T-helper 2 cell treated with Interferon-gamma antibody and Interleukin-4, amounts not matched to agents 5 μg/mL and 100 μg/mL, for 36 hours (primary cell): ENCODE results near the gene TDRD3.
A peak's percentile ranks its signal among the peaks of the same experiment; 100 is the strongest.
"Not testable (repeated sequence)": the region's sequence is repeated elsewhere in the genome, so short reads cannot be mapped to it uniquely, and the experiment has no call there.

Source experiments
- DNase-seq: peaks from one replicate; pipeline ENCODE4 v3.0.0; 2021; ENCODE audit warnings: low spot score
- H3K27ac Mint-ChIP-seq: one replicate; pipeline ENCODE4 v1.8.0; 2021; ENCODE audit warnings: mild to moderate bottlenecking, mixed read lengths
- H3K27me3 Mint-ChIP-seq: one replicate; pipeline ENCODE4 v1.8.0; 2021; ENCODE audit warnings: low read depth, mixed read lengths
- H3K36me3 Mint-ChIP-seq: one replicate; pipeline ENCODE4 v1.8.0; 2021; ENCODE audit warnings: low read depth, mixed read lengths
- H3K4me1 Mint-ChIP-seq: one replicate; pipeline ENCODE4 v1.8.0; 2021; ENCODE audit warnings: low read depth, mixed read lengths
- H3K4me3 Mint-ChIP-seq: one replicate; pipeline ENCODE4 v1.8.0; 2022; ENCODE audit warnings: mild to moderate bottlenecking, moderate library complexity, mixed read lengths
- H3K9me3 Mint-ChIP-seq: one replicate; pipeline ENCODE4 v1.8.0; 2021; ENCODE audit warnings: mixed read lengths

The TDRD3 gene

GRCh38 chr13:60396783-60397703 lies at the start of gene TDRD3:
TSS of gene TDRD3 (plus strand) at chr13:60397220. CDS start at chr13:60397365, 145 bp downstream.
- Mint-ChIP-seq H3K36me3 (peaks cover 7% of the 10 kb centered on the region), H3K27me3 (no peaks in the 10 kb centered on the region), H3K4me3 (peak within 1 kb of the TSS; percentile 96), H3K4me1 (peaks cover 30% of the 10 kb centered on the region), H3K27ac (peak within 1 kb of the TSS; percentile 97), H3K9me3 (no peaks in the 10 kb centered on the region)
- DNase-seq: peak; percentile 82

- Mint-ChIP-seq H3K36me3 (no peaks in the 10 kb centered on the region), H3K27ac (no peak overlapping the region), H3K4me1 (peaks cover 4% of the 10 kb centered on the region), H3K4me3 (no peak overlapping the region), H3K27me3 (peaks cover 12% of the 10 kb centered on the region), H3K9me3 (no peaks in the 10 kb centered on the region)
- no peak for DNase-seq
These were observed 49.3 kb upstream of the TDRD3 start for GRCh38 chr13:60347690-60348089.

GRCh38 chr13:60348097-60348496 lies 48.9 kb upstream of the TDRD3 start:
- peaks cover 4% of the 10 kb centered on the region for H3K4me1 Mint-ChIP-seq
- H3K27me3 Mint-ChIP-seq: peaks cover 12% of the 10 kb centered on the region
- no peaks in the 10 kb centered on the region for H3K36me3 Mint-ChIP-seq
- no peak overlapping the region for H3K4me3 Mint-ChIP-seq
- no peak for DNase-seq
- H3K27ac Mint-ChIP-seq: no peak overlapping the region
- H3K9me3 Mint-ChIP-seq: no peaks in the 10 kb centered on the region

- Mint-ChIP-seq H3K27ac (no peak overlapping the region), H3K27me3 (peaks cover 15% of the 10 kb centered on the region), H3K4me1 (no peaks in the 10 kb centered on the region), H3K36me3 (no peaks in the 10 kb centered on the region), H3K9me3 (no peaks in the 10 kb centered on the region), H3K4me3 (no peak overlapping the region)
- no peak for DNase-seq
These were observed 45.7 kb upstream of the TDRD3 start for GRCh38 chr13:60351326-60351725.

- peaks cover 15% of the 10 kb centered on the region for H3K27me3 Mint-ChIP-seq
These were observed 45.0 kb upstream of the TDRD3 start for GRCh38 chr13:60351855-60352615.

GRCh38 chr13:60352644-60353043 lies 44.4 kb upstream of the TDRD3 start:
- no peaks in the 10 kb centered on the region for H3K4me1 Mint-ChIP-seq
- no peaks in the 10 kb centered on the region for H3K9me3 Mint-ChIP-seq
- peaks cover 15% of the 10 kb centered on the region for H3K27me3 Mint-ChIP-seq
- no peak for DNase-seq
- H3K36me3 Mint-ChIP-seq: no peaks in the 10 kb centered on the region
- no peak overlapping the region for H3K4me3 Mint-ChIP-seq
- H3K27ac Mint-ChIP-seq: no peak overlapping the region

More at GRCh38 chr13:60351855-60352615, 45.0 kb upstream of the TDRD3 start:
- no peaks in the 10 kb centered on the region for H3K4me1 Mint-ChIP-seq
- H3K4me3 Mint-ChIP-seq: no peak overlapping the region
- no peaks in the 10 kb centered on the region for H3K9me3 Mint-ChIP-seq
- no peaks in the 10 kb centered on the region for H3K36me3 Mint-ChIP-seq
- no peak for DNase-seq
- no peak overlapping the region for H3K27ac Mint-ChIP-seq

GRCh38 chr13:60355056-60355455 lies 42.0 kb upstream of the TDRD3 start:
- Mint-ChIP-seq H3K4me3 (no peak overlapping the region), H3K27ac (no peak overlapping the region), H3K27me3 (peaks cover 3% of the 10 kb centered on the region), H3K9me3 (no peaks in the 10 kb centered on the region), H3K36me3 (no peaks in the 10 kb centered on the region), H3K4me1 (no peaks in the 10 kb centered on the region)
- DNase-seq: no peak

GRCh38 chr13:60356970-60357369 lies 40.0 kb upstream of the TDRD3 start:
- Mint-ChIP-seq H3K27me3 (peaks cover 4% of the 10 kb centered on the region), H3K4me3 (no peak overlapping the region), H3K36me3 (no peaks in the 10 kb centered on the region), H3K4me1 (no peaks in the 10 kb centered on the region), H3K27ac (no peak overlapping the region), H3K9me3 (no peaks in the 10 kb centered on the region)
- no peak for DNase-seq

GRCh38 chr13:60358453-60358852 lies 38.6 kb upstream of the TDRD3 start:
- H3K4me3 Mint-ChIP-seq: no peak overlapping the region

GRCh38 chr13:60363288-60363687 lies 33.7 kb upstream of the TDRD3 start:
- peaks cover 3% of the 10 kb centered on the region for H3K9me3 Mint-ChIP-seq
- H3K27me3 Mint-ChIP-seq: peaks cover 7% of the 10 kb centered on the region
- DNase-seq: no peak
- no peak overlapping the region for H3K4me3 Mint-ChIP-seq
- no peaks in the 10 kb centered on the region for H3K36me3 Mint-ChIP-seq
- no peaks in the 10 kb centered on the region for H3K4me1 Mint-ChIP-seq
- H3K27ac Mint-ChIP-seq: no peak overlapping the region

More at GRCh38 chr13:60358453-60358852, 38.6 kb upstream of the TDRD3 start:
- Mint-ChIP-seq H3K9me3 (no peaks in the 10 kb centered on the region), H3K27ac (no peak overlapping the region), H3K27me3 (peaks cover 7% of the 10 kb centered on the region), H3K4me1 (no peaks in the 10 kb centered on the region), H3K36me3 (no peaks in the 10 kb centered on the region)
- DNase-seq: no peak

GRCh38 chr13:60369242-60369641 lies 27.8 kb upstream of the TDRD3 start:
- H3K36me3 Mint-ChIP-seq: no peaks in the 10 kb centered on the region
- DNase-seq: no peak
- no peak overlapping the region for H3K4me3 Mint-ChIP-seq
- H3K9me3 Mint-ChIP-seq: peaks cover 3% of the 10 kb centered on the region
- H3K4me1 Mint-ChIP-seq: no peaks in the 10 kb centered on the region
- peaks cover 3% of the 10 kb centered on the region for H3K27me3 Mint-ChIP-seq
- H3K27ac Mint-ChIP-seq: no peak overlapping the region

- Mint-ChIP-seq H3K9me3 (peaks cover 3% of the 10 kb centered on the region), H3K27ac (no peak overlapping the region), H3K36me3 (no peaks in the 10 kb centered on the region), H3K27me3 (no peaks in the 10 kb centered on the region), H3K4me3 (no peak overlapping the region), H3K4me1 (no peaks in the 10 kb centered on the region)
- no peak for DNase-seq
These were observed 26.7 kb upstream of the TDRD3 start for GRCh38 chr13:60370343-60370742.

GRCh38 chr13:60372141-60372540 lies 24.9 kb upstream of the TDRD3 start:
- peaks cover 3% of the 10 kb centered on the region for H3K9me3 Mint-ChIP-seq
- no peaks in the 10 kb centered on the region for H3K36me3 Mint-ChIP-seq
- no peaks in the 10 kb centered on the region for H3K27me3 Mint-ChIP-seq
- no peaks in the 10 kb centered on the region for H3K4me1 Mint-ChIP-seq
- DNase-seq: no peak
- no peak overlapping the region for H3K4me3 Mint-ChIP-seq
- no peak overlapping the region for H3K27ac Mint-ChIP-seq

- H3K4me1 Mint-ChIP-seq, H3K4me3 Mint-ChIP-seq, H3K27me3 Mint-ChIP-seq, H3K27ac Mint-ChIP-seq, H3K9me3 Mint-ChIP-seq, DNase-seq, H3K36me3 Mint-ChIP-seq: not testable (repeated sequence)
These were observed 17.7 kb upstream of the TDRD3 start for GRCh38 chr13:60379282-60379681.
